SK-N-SH treated with all-trans-retinoic acid at 6 μM for 48 hours (cell line): ENCODE measurements around the gene ZNF71.

ENCODE experiments used
- ARNTL ChIP-seq: fragments of 450-650 bp; formaldehyde crosslinking; IDR thresholded peaks from 2 replicates; pipeline ENCODE4 v1.5.0; 2020; ENCODE audit warnings: low read depth, mild to moderate bottlenecking, moderate library complexity, borderline replicate concordance
- BACH2 ChIP-seq: fragments of 250-450 bp; sonication (Bioruptor Pico); IDR thresholded peaks from 2 replicates; pipeline ENCODE4 v1.9.0; 2021; ENCODE audit warnings: mild to moderate bottlenecking, borderline replicate concordance
- GLIS3 ChIP-seq: fragments of 250-450 bp; sonication (Bioruptor Pico); IDR thresholded peaks from 2 replicates; pipeline ENCODE4 v1.5.0; 2020; ENCODE audit warnings: mild to moderate bottlenecking, moderate library complexity
- PPARA ChIP-seq: fragments of 250-450 bp; sonication (Bioruptor Pico); IDR thresholded peaks from 2 replicates; pipeline ENCODE4 v1.5.0; 2020; ENCODE audit warnings: mild to moderate bottlenecking, borderline replicate concordance
- SNAI2 ChIP-seq: fragments of 250-450 bp; sonication (Bioruptor Pico); IDR thresholded peaks from 2 replicates; pipeline ENCODE4 v1.5.0; 2020; ENCODE audit warnings: mild to moderate bottlenecking, moderate library complexity
- TCF4 ChIP-seq: fragments of 250-450 bp; sonication (Bioruptor Pico); IDR thresholded peaks from 2 replicates; pipeline ENCODE4 v1.8.0; 2021; ENCODE audit warnings: mild to moderate bottlenecking, moderate library complexity, borderline replicate concordance
- TOX ChIP-seq: fragments of 250-450 bp; sonication (Bioruptor Pico); IDR thresholded peaks from 2 replicates; pipeline ENCODE4 v1.8.0; 2021; ENCODE audit warnings: mild to moderate bottlenecking, moderate library complexity, borderline replicate concordance
- ZFP3 ChIP-seq: fragments of 250-450 bp; sonication (Bioruptor Pico); IDR thresholded peaks from 2 replicates; pipeline ENCODE4 v1.5.0; 2020; ENCODE audit warnings: mild to moderate bottlenecking, moderate library complexity
- ZFP30 ChIP-seq: fragments of 450-650 bp; formaldehyde crosslinking; IDR thresholded peaks from 2 replicates; pipeline ENCODE4 v1.5.0; 2022; ENCODE audit warnings: mild to moderate bottlenecking, moderate library complexity
- ZNF565 ChIP-seq: fragments of 450-650 bp; formaldehyde crosslinking; conservative IDR thresholded peaks from 2 replicates; pipeline ENCODE4 v1.5.0; 2020; ENCODE audit warnings: low read depth, mild to moderate bottlenecking, moderate library complexity
- ZNF70 ChIP-seq: fragments of 450-650 bp; formaldehyde crosslinking; IDR thresholded peaks from 2 replicates; pipeline ENCODE4 v1.5.0; 2020; ENCODE audit warnings: mild to moderate bottlenecking, moderate library complexity
- TF ChIP-seq, protein P1 (sequence below): fragments of 250-450 bp; sonication (Bioruptor Pico); IDR thresholded peaks from 2 replicates; pipeline ENCODE4 v1.8.0; 2020; ENCODE audit warnings: mild to moderate bottlenecking, moderate library complexity, borderline replicate concordance
- TF ChIP-seq, protein P2 (sequence below): fragments of 250-450 bp; sonication (Bioruptor Pico); IDR thresholded peaks from 2 replicates; pipeline ENCODE4 v1.5.1; 2021; ENCODE audit warnings: mild to moderate bottlenecking, moderate library complexity
- TF ChIP-seq, protein P3 (sequence below): fragments of 250-450 bp; sonication (Bioruptor Pico); IDR thresholded peaks from 2 replicates; pipeline ENCODE4 v1.8.0; 2021; ENCODE audit warnings: low read depth, mild to moderate bottlenecking, moderate library complexity, borderline replicate concordance

DNA sequence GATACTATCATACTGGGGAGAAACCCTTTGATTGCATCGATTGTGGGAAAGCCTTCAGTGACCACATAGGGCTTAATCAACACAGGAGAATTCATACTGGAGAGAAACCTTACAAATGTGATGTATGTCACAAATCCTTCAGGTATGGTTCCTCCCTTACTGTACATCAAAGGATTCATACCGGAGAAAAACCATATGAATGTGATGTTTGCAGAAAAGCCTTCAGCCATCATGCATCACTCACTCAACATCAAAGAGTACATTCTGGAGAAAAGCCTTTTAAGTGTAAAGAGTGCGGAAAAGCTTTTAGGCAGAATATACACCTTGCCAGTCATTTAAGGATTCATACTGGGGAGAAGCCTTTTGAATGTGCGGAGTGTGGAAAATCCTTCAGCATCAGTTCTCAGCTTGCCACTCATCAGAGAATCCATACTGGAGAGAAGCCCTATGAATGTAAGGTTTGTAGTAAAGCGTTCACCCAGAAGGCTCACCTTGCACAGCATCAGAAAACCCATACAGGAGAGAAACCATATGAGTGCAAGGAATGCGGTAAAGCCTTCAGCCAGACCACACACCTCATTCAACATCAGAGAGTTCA is 40.7 kb upstream of the ZNF71 start:
- TF ChIP-seq PPARA (CRISPR knock-in tag) (no peak), ARNTL (CRISPR knock-in tag) (no peak), BACH2 (no peak), ZFP3 (CRISPR knock-in tag) (no peak), TOX (CRISPR knock-in tag) (no peak), TCF4 (no peak), ZNF70 (no peak), ZFP30 (CRISPR knock-in tag) (no peak), SNAI2 (CRISPR knock-in tag) (no peak), ZNF565 (CRISPR knock-in tag) (no peak), GLIS3 (CRISPR knock-in tag) (no peak)
- TF ChIP-seq, protein P1, sequence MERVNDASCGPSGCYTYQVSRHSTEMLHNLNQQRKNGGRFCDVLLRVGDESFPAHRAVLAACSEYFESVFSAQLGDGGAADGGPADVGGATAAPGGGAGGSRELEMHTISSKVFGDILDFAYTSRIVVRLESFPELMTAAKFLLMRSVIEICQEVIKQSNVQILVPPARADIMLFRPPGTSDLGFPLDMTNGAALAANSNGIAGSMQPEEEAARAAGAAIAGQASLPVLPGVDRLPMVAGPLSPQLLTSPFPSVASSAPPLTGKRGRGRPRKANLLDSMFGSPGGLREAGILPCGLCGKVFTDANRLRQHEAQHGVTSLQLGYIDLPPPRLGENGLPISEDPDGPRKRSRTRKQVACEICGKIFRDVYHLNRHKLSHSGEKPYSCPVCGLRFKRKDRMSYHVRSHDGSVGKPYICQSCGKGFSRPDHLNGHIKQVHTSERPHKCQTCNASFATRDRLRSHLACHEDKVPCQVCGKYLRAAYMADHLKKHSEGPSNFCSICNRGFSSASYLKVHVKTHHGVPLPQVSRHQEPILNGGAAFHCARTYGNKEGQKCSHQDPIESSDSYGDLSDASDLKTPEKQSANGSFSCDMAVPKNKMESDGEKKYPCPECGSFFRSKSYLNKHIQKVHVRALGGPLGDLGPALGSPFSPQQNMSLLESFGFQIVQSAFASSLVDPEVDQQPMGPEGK (CRISPR knock-in tag) = no peak
- TF ChIP-seq, protein P2, sequence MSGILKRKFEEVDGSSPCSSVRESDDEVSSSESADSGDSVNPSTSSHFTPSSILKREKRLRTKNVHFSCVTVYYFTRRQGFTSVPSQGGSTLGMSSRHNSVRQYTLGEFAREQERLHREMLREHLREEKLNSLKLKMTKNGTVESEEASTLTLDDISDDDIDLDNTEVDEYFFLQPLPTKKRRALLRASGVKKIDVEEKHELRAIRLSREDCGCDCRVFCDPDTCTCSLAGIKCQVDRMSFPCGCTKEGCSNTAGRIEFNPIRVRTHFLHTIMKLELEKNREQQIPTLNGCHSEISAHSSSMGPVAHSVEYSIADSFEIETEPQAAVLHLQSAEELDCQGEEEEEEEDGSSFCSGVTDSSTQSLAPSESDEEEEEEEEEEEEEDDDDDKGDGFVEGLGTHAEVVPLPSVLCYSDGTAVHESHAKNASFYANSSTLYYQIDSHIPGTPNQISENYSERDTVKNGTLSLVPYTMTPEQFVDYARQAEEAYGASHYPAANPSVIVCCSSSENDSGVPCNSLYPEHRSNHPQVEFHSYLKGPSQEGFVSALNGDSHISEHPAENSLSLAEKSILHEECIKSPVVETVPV (CRISPR knock-in tag) = no peak
- TF ChIP-seq, protein P3, sequence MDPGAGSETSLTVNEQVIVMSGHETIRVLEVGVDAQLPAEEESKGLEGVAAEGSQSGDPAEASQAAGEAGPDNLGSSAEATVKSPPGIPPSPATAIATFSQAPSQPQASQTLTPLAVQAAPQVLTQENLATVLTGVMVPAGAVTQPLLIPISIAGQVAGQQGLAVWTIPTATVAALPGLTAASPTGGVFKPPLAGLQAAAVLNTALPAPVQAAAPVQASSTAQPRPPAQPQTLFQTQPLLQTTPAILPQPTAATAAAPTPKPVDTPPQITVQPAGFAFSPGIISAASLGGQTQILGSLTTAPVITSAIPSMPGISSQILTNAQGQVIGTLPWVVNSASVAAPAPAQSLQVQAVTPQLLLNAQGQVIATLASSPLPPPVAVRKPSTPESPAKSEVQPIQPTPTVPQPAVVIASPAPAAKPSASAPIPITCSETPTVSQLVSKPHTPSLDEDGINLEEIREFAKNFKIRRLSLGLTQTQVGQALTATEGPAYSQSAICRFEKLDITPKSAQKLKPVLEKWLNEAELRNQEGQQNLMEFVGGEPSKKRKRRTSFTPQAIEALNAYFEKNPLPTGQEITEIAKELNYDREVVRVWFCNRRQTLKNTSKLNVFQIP = no peak
